Measurements from ENCODE around the gene SP3.

DNA sequence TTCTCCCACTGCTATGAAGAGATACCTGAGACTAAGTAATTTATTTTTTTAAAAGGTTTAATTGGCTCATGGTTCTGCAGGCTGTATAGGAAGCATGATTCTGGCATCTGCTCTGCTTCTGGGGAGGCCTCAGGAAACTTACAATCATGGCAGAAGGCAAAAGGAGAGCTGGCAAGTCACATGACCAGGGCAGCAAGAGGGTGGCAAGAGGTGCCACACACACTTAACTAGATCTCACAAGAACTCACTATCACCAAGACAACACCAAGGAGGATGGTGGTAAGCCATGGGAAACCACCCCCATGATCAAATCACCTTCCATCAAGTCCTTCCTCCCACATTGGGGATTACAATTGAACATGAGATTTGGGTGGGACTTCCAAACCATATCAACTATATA lies 38.3 kb downstream of the SP3 start:
- TF ChIP-seq, protein P1, sequence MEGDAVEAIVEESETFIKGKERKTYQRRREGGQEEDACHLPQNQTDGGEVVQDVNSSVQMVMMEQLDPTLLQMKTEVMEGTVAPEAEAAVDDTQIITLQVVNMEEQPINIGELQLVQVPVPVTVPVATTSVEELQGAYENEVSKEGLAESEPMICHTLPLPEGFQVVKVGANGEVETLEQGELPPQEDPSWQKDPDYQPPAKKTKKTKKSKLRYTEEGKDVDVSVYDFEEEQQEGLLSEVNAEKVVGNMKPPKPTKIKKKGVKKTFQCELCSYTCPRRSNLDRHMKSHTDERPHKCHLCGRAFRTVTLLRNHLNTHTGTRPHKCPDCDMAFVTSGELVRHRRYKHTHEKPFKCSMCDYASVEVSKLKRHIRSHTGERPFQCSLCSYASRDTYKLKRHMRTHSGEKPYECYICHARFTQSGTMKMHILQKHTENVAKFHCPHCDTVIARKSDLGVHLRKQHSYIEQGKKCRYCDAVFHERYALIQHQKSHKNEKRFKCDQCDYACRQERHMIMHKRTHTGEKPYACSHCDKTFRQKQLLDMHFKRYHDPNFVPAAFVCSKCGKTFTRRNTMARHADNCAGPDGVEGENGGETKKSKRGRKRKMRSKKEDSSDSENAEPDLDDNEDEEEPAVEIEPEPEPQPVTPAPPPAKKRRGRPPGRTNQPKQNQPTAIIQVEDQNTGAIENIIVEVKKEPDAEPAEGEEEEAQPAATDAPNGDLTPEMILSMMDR (optimal IDR thresholded peaks at IDR 0.05 in 1 of 3, IDR thresholded peaks at IDR 0.05 in 1 of 3, conservative IDR thresholded peaks at IDR 0.05 in 1 of 3; ENCODE audit: extremely low read depth in 1 of 3, insufficient read depth in 2 of 3, low read length in 3 of 3): no peak
- no peak for TF ChIP-seq EZH2 (IDR thresholded peaks at IDR 0.05; ENCODE audit: low read length)

Data from keratinocyte (primary cell).